Endothelial cell of umbilical vein (primary cell): ENCODE data around the gene PIGB.

Source experiments
- EZH2 ChIP-seq: IDR thresholded peaks from 2 replicates; pipeline ENCODE4 v1.6.1; 2012; ENCODE audit warnings: borderline replicate concordance, low read depth, mild to moderate bottlenecking, moderate library complexity, low read length, inconsistent platforms; ENCODE audit not compliant: severe bottlenecking
- FOS ChIP-seq: IDR thresholded peaks from 2 replicates; pipeline ENCODE4 v1.6.1; 2011; ENCODE audit warnings: mild to moderate bottlenecking, low read length, moderate library complexity, borderline replicate concordance; ENCODE audit not compliant: insufficient read depth
- JUN ChIP-seq: IDR thresholded peaks from 2 replicates; pipeline ENCODE4 v1.6.1; 2011; ENCODE audit warnings: borderline replicate concordance, low read depth; ENCODE audit not compliant: insufficient read length, insufficient read depth
- MYC ChIP-seq: IDR thresholded peaks from one replicate; pipeline ENCODE4 v1.6.1; 2011; ENCODE audit warnings: mild to moderate bottlenecking, low read depth, low read length
- POLR2A ChIP-seq: IDR thresholded peaks from 2 replicates; pipeline ENCODE4 v1.6.1; 2012; ENCODE audit warnings: low read depth, mild to moderate bottlenecking, control low read depth, low read length
- POLR2AphosphoS5 ChIP-seq: IDR thresholded peaks from 2 replicates; pipeline ENCODE4 v1.6.1; 2012; ENCODE audit warnings: low read depth, mild to moderate bottlenecking, control low read depth, low read length, moderate library complexity; ENCODE audit not compliant: insufficient read depth
- TF ChIP-seq, protein P1 (sequence below), 2 donors: IDR thresholded peaks; 1 replicate in 1 of 2; 2 replicates in 1 of 2; pipeline ENCODE4 v1.5.1; 2011; ENCODE audit warnings: low read length in 2 of 2, mild to moderate bottlenecking in 2 of 2, moderate library complexity in 2 of 2, control low read depth in 1 of 2, inconsistent platforms in 1 of 2, low read depth in 1 of 2; ENCODE audit not compliant: insufficient read depth in 1 of 2; ENCODE audit errors: extremely low read depth in 1 of 2
- TF ChIP-seq, protein P2 (sequence below): IDR thresholded peaks from 2 replicates; pipeline ENCODE4 v1.6.1; 2011; ENCODE audit not compliant: insufficient read depth, insufficient read length

DNA sequence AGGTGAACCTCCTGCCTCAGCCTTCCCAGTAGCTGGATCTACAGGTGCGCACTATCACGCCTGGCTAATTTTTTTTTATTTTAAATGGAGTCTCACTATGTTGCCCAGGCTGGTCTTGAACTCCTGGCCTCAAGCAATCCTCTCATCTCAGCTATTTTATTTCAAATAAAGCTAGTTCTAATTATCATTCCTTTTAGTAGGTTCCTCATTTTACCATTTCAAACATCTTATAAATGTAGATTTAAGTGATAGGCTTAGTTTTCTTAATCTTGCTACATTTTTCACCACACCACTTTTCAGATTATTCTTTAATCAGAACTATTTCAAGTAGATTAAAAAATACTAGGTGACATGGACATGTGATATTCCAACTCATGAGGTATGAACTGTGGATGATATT, 30.3 kb downstream of the PIGB start:
- TF ChIP-seq FOS (no peak), POLR2A (no peak), MYC (no peak), JUN (no peak), EZH2 (no peak), POLR2AphosphoS5 (no peak)
- TF ChIP-seq, protein P1, sequence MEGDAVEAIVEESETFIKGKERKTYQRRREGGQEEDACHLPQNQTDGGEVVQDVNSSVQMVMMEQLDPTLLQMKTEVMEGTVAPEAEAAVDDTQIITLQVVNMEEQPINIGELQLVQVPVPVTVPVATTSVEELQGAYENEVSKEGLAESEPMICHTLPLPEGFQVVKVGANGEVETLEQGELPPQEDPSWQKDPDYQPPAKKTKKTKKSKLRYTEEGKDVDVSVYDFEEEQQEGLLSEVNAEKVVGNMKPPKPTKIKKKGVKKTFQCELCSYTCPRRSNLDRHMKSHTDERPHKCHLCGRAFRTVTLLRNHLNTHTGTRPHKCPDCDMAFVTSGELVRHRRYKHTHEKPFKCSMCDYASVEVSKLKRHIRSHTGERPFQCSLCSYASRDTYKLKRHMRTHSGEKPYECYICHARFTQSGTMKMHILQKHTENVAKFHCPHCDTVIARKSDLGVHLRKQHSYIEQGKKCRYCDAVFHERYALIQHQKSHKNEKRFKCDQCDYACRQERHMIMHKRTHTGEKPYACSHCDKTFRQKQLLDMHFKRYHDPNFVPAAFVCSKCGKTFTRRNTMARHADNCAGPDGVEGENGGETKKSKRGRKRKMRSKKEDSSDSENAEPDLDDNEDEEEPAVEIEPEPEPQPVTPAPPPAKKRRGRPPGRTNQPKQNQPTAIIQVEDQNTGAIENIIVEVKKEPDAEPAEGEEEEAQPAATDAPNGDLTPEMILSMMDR (IDR thresholded peaks at IDR 0.05; ENCODE audit: extremely low read depth in 1 of 2, insufficient read depth in 1 of 2, low read depth in 1 of 2, low read length in 2 of 2), result no peak
- TF ChIP-seq, protein P2, sequence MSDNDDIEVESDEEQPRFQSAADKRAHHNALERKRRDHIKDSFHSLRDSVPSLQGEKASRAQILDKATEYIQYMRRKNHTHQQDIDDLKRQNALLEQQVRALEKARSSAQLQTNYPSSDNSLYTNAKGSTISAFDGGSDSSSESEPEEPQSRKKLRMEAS, result no peak
